Osteocyte (in vitro differentiated cells): Measurements from ENCODE around the gene MLH3. TPM values are rescaled to one million over a fixed set of nuclear protein-coding genes. Genes with fewer than 3 reads are reported as not detected.

Experiments used
- total RNA-seq: library from RNA; stranded (reverse); gene quantifications from 2 replicates; pipeline ENCODE4 v1.2.1, GENCODE V29; 2021

MLH3 gene
- total RNA-seq, 1 donor from 2014 or later = 21.8 TPM

Other genes with a start within 250 kb of the MLH3 start
- not detected in 2 replicates for gene PROX2, start 175.3 kb downstream of the MLH3 start, total RNA-seq
- gene DLST, start 169.6 kb downstream of the MLH3 start, total RNA-seq = 101 and 107 TPM in 2 replicates
- gene RPS6KL1, start 128.2 kb downstream of the MLH3 start, total RNA-seq = 0.65 and 0.97 TPM in 2 replicates
- 3.5 and 3.9 TPM in 2 replicates for gene PGF, start 95.9 kb downstream of the MLH3 start, total RNA-seq
- 44.4 and 46.7 TPM in 2 replicates for gene EIF2B2, start 48.5 kb downstream of the MLH3 start, total RNA-seq
- 8.8 and 10.4 TPM in 2 replicates for gene ACYP1, start 12.6 kb upstream of the MLH3 start, total RNA-seq
- gene ZC2HC1C, start 18.2 kb upstream of the MLH3 start, total RNA-seq = 0.08 and 1.0 TPM in 2 replicates
- 116 and 117 TPM in 2 replicates for gene NEK9, start 75.6 kb upstream of the MLH3 start, total RNA-seq
- 380 and 409 TPM in 2 replicates for gene TMED10, start 125.1 kb upstream of the MLH3 start, total RNA-seq
- gene FOS, start 227.4 kb upstream of the MLH3 start, total RNA-seq = 438 and 598 TPM in 2 replicates